Measurements from ENCODE around the gene CST8.

GRCh38 chr20:23451956-23452487 is 38.9 kb upstream of the CST8 start:
- TF ChIP-seq CTCF (conservative IDR thresholded peaks at IDR 0.05; ENCODE audit: low read depth in 2 of 2): no peak
- TF ChIP-seq EZH2 (IDR thresholded peaks at IDR 0.05; ENCODE audit: low read depth, unreplicated experiment): no peak
- no peak for TF ChIP-seq POLR2AphosphoS5 (IDR thresholded peaks at IDR 0.05; ENCODE audit: low read depth)
- no peak for TF ChIP-seq STAT1 (IDR thresholded peaks at IDR 0.05; ENCODE audit: unreplicated experiment)

Data from GM23338 (cell line).